GM19463 (cell line): ENCODE results near the gene SLC39A11.

Experiments
- ATAC-seq: cut with Tn5 transposase; IDR thresholded peaks from one replicate; pipeline ENCODE4 v1.9.1; 2021; ENCODE audit warnings: mild to moderate bottlenecking, moderate library complexity; ENCODE audit not compliant: unreplicated experiment

The SLC39A11 gene

DNA sequence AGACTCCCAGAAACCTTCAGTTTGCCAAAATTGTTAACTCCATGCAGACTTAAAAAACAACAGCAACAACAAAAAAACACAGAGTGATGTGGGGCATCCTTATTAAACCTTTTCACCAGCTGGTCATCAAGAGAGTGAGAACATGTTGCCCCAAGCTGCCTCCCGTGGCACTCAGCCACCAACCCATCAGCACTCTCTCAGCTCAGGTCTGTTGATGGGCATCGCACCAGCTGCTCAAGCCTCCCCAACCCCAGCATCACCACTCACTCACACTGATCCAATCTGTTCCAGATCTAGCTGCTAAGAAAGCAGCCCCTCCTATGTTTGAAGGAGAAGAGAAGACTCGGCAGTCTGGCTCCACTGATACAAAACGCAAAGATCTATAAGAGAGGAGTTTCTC is 46.8 kb downstream of the SLC39A11 start:
- ATAC-seq, result no peak

DNA sequence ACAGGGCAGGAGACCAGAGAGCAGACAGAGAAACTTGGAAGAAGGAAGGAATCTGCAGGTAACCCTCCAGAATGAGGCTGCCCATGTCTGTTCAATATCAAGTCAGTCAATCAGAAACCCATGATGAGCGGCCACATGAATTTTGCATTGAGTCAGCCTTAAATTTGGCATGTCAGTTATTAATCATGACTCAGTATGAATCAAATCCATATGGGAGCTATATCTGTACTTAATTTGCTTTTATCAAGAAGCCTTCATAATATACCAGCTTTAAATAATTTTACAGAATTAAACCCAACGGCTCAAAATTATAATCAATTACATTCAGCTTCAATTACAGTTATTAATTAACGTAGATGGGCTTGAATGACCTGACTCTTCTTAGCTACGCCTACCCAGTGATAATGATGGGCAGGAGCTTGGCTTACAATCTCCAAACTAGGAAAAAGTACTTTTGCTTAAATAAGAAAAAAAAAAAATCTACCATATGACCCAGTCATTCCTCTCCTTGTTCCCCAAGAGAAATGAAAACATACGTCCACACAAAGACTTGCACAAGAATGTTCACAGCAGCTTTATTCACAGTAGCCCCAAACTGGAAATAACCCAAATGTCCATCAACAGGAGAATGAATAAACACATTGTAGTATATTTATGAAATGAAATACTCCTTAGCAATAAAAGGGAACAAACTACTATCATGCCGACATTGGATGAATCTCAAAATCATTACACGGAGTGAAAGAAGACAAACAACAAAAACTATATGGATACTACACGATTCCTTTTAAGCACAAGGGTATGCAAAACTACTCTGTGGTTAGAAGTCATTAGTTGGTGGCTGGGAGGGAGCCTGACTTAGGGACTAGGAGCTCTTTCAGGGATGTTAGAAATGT is 48.6 kb downstream of the SLC39A11 start:
- no peak for ATAC-seq

DNA sequence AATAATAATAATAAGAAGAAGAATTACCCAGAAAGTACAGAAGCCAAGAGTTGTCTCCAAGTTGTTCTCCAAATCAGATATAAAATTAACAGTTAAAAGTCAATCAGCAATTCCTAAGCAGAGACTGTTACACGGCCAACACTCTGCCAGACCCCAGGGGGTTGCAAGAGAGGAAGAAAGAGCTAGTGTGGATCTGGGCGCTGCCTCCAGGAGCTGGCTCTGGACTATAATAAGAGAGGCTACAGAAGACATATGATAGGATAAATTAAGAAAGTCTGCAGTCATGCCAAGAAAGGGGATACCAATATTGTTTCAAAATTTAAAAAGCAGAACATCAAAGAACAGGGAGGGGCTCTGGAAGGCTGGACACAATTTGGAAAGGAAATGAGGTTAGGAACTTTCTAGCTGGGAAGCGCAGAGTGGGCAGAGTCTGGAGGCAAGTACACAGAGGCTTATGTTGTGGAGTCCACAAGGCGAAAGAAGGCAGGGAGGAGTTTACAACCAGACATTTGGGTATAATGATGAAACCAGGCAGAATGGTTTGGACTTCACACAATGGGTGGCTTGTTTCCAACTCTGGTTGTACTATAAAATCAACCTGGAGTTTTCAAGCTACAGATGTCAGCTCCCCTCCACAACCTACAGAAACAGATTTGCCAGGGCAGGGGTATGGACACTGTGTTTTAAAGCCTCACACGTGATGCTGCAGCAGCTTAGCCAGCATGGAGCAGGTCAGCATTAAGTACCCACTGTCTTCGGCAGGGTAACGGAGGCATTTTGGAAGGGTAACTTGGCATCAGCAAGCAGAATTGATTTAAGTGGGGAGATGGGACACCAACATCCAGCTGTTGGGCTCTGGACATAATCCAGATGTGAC is 49.4 kb downstream of the SLC39A11 start:
- ATAC-seq, result no peak

DNA sequence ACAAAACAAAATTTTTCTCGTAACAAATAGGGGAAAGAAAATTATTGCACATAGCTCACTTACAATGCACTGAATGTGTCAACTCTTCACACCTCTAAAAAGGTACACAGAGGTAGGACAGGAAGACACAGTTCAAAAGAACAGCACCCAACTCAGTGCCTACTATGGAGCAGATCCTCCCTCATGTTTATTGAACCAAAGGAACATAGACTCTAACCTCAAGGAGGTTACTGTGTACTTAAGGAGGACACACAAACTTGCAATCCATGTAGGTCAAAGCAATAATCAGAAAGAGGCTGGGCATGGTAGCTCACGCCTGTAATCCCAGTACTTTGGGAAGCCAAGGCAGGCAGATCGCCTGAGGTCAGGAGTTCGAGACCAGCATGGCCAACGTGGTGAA is 50.3 kb downstream of the SLC39A11 start:
- ATAC-seq, result no peak

DNA sequence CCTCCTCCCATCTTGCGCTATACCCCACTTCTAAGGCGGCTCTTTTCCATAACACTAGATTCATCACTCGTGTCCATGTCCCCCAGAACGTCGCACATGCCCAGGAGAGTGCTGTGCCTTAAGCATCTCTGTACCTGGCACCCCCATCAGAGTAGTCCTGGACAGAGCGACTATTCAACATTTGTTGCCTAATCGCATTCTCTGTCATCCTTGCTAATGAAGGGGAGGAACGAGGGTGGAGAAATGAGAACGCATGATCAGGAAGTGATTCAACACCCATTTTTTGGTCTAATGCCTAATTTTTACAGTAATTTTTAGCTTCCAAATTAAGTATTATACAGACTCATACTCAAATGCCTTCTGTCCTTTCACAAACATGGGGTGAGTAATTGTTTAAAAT is 53.2 kb downstream of the SLC39A11 start:
- no peak for ATAC-seq

DNA sequence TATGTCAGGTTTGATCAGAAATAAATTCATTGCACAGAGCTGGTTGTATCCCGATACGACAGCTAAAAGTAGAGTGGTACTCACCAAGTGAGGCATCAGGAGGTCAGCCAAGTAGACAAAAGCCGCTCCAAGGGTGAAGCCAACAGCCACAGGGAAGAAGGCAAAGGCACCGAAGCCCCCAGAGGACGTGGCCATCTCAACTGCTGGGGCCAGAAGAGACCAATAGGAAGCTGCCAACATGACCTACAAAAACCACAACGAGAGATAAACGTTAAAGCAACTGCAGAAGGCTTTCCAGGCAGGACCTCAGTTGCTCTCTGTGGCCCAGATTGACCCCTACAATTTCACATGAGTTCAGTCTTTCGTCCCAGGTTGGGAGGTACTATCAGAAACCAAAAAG is 61.0 kb downstream of the SLC39A11 start:
- ATAC-seq, result no peak

DNA sequence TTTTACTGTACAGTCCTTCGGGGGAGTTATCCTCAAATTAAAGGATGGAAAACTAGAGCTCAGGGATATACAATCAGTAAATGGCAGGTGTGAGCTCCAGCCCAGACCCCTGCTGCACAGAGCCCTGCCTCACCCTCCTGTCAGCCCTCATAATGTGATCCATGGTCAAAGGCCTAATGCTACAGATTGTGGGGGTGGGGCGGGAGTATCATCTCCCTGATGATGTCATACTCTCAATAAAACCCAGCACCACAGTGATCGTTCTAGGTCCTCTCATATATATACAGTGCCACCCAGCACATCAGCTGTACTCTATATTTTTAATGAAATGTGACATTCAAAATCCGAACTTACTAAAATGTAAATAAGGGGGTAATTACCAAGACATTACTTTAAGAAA is 61.5 kb downstream of the SLC39A11 start:
- ATAC-seq, result no peak

DNA sequence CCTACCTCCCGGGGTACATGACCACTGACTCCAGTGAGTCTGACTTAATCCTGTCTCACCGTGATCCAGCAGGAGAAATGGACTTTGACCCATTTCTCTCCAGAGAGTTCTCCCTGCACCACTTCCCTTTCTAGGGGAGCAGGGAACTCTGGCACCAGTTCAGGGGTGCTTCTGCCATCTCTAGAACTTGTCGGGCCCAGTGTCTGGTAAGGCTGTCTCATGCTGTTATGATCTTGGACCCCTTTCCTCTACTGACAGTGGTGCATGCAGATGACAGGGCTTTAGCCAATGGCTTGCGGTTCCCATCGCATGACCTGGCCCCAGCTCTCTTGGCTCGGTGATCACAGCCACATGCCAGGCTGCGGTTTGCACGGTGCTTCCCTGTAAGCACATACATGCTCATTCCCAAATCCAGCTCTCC is 62.0 kb downstream of the SLC39A11 start:
- ATAC-seq, result no peak

DNA sequence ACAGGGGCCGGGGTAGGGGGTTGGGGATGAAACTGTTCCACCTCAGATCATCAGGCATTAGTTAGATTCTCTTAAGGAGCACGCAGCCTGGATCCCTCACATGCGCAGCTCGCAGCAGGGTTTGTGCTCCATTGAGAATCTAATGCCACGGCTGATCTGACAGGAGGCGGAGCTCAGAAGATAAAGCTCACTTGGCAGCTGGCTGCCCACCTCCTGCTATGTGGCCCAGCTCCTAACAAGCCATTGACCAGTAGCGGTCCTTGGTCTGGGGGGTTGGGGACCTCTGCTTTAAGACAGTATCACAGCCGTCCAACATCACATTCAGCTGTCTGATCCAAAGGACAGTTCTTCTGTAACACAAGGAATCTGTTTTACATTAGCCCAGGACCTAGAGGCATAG is 62.5 kb downstream of the SLC39A11 start:
- ATAC-seq, result no peak

DNA sequence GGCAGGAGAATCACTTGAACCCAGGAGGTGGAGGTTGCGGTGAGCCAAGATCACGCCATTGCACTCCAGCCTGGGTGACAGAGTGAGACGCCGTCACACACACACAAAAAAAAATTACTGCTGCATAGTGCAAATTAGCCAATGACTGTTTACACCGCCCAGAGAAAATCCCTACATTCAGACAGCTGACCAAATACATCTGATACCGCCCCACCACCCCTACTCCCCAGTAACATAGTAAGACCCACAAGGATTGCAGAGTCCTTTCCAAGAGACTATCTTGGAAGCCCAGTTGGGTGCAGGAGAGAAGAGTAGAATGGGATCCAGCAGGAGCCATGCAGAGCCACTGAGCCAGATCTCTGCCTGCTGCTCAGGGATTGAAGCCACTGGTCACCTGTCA is 63.5 kb downstream of the SLC39A11 start:
- ATAC-seq, result no peak

DNA sequence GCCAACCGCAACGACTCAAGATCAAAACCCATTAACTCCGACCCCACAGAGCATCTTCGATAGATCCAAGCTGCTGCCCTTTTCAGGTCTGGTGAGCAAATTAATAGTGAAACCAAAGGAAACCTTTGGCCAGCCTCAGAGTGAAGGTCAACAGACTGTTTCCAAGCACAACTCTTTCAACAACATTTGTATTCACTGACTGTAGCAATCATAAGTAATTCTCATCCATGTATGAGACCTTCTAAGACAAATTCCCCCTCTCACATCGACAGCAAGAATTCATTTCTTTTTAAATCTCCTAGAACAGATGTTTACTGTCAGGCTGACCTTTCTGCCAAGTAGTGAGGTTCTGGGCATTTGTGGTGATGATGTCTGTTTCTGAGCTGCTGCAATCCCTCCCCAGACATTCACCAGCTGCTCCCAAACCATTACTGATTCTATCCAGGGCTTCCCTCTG is 64.2 kb downstream of the SLC39A11 start:
- ATAC-seq, result no peak

DNA sequence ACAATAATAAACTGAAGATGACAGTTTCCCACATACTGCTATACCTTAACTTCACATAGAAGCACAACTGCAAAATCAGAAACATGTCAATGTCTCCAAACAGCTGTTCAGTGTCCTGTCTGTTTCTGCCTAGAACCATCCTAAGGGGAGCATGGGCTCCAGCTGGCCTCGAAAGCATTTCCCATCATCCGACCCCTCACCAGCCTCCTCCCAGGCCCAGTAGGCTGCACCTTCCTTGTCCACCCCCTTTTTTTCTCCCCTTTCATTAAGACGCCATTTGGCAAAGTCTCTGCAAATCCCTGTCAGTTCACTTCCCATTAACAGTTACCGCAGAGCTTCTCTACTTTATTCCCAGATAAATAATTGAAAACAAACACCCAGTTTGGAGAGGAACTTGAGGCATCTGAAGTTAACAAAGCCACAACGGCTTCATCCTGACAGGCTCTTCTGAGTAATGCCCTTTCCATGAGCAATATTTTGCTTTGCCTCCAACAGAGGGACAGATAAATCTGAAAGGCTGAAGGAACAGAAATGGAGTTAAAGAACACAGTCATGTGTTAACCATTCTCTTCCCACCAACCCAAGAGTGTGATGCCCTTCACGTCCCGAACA is 65.3 kb downstream of the SLC39A11 start:
- no peak for ATAC-seq

DNA sequence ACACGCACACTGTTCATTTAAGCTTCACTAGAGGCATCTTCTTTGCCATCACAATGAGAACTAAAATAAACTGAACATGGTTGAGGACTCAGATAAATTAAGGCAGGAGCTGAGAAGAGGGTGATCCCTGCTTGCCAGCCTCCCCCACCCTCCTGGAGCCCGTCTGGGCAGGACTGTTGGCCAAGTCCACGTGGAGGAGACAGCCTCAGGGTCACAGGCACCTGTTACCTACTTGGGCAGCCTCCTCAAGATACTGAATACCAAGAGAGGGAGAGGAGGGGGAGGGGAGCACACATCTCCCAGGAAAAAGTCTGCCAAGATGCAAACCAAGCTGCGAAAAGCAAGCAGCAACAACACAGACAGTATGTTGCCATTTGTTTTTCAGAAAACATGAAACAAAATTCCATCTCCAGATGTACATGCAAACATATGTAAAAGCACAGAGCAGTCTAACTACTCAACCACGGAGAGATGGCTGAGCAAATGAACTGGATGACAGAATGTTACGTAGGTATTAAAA is 67.4 kb downstream of the SLC39A11 start:
- ATAC-seq, result no peak

DNA sequence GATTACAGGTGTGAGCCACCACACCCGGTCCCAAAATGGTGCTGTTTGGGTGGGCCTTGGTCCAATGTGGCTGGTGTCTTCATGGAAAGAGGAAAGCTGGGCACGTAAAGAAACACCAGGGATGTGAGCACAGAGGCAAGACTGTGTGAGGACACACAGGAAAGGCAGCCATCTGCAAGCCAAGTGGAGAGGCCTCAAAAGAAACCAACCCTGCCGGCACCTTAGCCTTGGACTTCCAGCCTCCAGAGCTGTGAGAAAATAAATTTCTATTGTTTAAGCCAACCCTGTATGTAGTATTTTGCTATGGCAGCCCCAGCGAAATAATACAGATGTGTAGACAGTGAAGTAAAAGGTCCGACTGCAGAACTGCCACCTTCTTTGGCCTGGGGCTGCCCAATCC is 68.7 kb downstream of the SLC39A11 start:
- ATAC-seq, result no peak

DNA sequence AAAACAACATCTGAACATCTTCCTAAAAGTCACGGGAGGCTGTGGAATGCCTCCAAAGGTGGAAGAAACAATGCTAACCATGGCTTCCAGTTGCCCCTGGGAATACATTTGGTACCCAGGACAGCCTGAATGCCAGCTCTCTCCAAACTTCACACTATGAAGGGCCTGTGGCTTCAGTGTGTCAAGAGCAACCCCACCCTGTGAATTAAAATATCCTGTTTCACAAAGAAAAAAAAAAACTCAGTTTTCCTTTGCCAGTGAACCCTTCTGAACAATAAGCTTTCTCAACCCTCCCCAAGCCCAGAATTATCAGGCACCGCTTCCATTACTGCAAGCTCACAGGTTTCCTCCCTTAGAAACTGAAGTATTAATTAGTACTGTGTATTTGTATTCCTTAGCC is 69.8 kb downstream of the SLC39A11 start:
- ATAC-seq, result no peak

DNA sequence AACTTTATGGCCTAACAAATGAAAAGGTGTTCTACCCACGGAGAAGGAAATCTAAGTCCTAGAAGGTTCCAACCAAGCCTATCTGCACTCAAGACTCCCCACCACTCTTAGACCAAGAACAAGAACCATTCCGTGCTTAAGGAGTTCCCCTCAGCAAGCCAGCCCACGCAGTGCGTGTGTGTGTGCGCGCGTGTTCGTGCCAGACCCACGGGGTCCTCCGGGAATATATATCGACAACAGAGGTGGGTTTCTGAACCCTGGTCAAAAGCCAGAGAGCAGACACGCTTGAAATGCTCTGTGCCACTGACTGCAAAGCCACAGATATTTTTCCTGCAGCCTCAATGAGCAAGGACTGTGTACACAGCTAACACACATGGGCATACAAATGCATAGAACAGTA is 70.7 kb downstream of the SLC39A11 start:
- no peak for ATAC-seq

DNA sequence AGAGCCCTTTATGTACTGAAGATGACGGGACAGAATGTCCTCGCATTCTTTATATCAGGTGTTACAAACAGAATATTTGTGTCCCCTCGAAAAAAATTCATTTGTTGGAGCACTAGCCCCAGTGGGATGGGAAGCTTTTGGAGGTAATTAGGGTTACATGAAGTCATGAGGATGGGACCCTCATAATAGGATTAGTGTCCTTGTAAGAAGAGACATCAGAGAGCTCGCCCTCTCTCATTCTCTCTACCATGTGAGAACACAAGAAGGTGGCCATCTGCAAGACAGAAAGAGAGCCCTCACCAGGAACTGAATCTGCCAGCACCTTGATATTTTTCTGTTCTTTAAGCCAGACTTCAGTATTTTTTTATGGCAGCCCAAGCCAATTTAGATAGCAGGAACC is 72.4 kb downstream of the SLC39A11 start:
- ATAC-seq, result no peak

DNA sequence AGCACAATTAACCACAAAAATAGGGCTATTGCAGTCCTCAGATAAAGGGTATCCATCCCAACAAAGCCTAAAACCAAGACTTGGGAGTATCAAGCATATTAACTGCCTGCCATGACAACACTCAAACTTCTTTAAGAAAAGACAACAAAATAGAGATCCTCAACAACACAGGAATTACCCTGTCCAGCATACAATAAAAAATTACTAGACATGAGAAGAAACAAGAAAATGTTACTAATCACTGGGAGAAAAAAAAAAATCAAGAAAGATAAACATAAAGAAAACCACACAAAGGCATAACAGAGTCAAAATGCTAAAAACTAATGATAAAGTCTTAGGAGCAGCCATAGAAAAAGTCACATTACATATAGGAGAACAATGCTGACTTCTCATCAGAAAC is 73.9 kb downstream of the SLC39A11 start:
- no peak for ATAC-seq

DNA sequence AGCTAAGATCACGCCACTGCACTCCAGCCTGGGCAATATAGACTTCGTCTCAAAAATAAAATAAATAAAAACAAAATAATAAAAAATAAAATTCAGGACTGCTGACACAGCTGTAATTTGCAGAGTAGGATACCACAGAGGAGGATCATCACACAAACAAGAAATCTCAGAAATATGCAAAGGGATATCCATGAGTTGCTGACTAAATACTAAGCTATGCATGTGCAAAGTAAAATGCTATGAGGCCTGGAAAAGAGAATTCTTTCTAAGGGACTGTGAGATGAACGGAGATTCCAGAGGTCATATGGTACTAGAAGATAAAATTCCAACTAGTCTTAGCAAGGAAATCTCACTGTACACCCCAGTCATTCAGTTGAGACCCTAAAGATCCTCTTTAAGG is 74.8 kb downstream of the SLC39A11 start:
- no peak for ATAC-seq

DNA sequence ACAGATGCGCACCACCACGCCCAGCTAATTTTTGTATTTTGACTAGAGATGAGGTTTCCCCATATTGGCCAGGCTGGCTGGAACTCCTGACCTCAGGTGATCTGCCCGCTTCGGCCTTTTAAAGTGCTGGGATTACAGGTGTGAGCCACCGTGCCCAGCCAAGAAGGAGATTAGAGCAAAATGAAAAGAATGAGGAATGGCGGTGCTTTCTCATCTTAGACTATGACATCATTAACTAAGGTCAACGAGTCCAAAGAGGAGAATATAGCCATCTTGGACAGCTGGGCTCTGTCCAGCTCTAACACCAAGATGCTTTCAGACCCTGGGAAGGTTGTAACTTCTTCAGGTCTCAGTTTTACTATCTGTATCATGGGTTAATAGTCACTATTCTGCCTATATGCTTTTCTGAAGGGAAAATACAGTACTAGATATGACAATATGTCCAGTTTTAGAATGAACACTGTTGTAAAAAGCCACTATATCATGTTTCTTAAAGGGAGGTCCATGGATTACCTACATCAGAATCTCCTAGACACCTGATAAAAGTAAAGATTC is 76.7 kb downstream of the SLC39A11 start:
- no peak for ATAC-seq
